ENCODE results near the gene PCDH9.

The PCDH9 gene

DNA sequence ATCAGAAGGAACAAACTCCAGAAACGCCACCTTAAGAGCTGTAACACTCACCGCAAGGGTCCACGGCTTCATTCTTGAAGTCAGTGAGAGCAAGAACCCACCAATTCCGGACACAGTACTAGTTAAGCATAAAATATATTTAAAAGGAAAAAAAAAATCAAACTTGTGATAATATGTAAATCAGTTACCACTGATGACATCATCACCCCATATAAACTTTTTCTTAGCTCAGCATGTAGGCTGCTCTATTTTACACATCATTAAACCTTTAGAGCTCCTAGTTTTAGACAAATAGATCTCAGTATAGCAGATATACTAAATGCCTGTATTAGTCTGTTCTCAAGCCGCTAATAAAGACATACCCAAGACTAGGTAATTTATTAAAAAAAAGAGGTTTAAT lies 668.1 kb downstream of the PCDH9 start:
- no peaks in the 10 kb centered on the region for H3K9me3 ChIP-seq (ENCODE audit: control insufficient read depth, low read length)
- no peak overlapping the region for H3K9ac ChIP-seq (ENCODE audit: low read length)
- peaks cover 26% of the 10 kb centered on the region for H3K4me1 ChIP-seq (ENCODE audit: control insufficient read depth, insufficient read depth, low read length)
- H3K36me3 ChIP-seq (ENCODE audit: control insufficient read depth, insufficient read depth, low read length, severe bottlenecking), result no peaks in the 10 kb centered on the region
- no peaks in the 10 kb centered on the region for H3K27me3 ChIP-seq (replicated peaks; ENCODE audit: control insufficient read depth, insufficient read depth, low read length)
- no peak overlapping the region for H3K4me3 ChIP-seq (ENCODE audit: low read length)
- DNase-seq (ENCODE audit: low read depth), result no peak

DNA sequence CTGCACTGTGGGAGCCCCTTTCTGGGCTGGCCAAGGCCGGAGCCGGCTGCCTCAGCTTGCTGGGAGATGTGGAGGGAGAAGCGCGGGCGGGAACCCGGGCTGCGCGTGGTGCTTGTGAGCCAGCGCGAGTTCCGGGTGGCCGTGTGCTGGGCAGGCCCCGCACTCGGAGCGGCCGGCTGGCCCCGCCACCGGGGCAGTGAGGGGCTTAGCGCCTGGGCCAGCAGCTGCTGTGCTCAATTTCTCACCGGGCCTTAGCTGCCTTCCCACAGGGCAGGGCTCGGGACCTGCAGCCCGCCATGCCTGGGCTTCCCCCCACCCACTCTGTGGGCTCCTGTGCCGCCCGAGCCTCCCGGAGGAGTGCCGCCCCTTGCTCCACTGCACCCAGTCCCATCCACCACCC lies 669.1 kb downstream of the PCDH9 start:
- no peak overlapping the region for H3K9ac ChIP-seq (ENCODE audit: low read length)
- H3K4me1 ChIP-seq (ENCODE audit: control insufficient read depth, insufficient read depth, low read length), result peaks cover 36% of the 10 kb centered on the region
- no peaks in the 10 kb centered on the region for H3K27me3 ChIP-seq (replicated peaks; ENCODE audit: control insufficient read depth, insufficient read depth, low read length)
- H3K9me3 ChIP-seq (ENCODE audit: control insufficient read depth, low read length), result no peaks in the 10 kb centered on the region
- no peaks in the 10 kb centered on the region for H3K36me3 ChIP-seq (ENCODE audit: control insufficient read depth, insufficient read depth, low read length, severe bottlenecking)
- no peak overlapping the region for H3K4me3 ChIP-seq (ENCODE audit: low read length)
- DNase-seq (ENCODE audit: low read depth), result no peak

DNA sequence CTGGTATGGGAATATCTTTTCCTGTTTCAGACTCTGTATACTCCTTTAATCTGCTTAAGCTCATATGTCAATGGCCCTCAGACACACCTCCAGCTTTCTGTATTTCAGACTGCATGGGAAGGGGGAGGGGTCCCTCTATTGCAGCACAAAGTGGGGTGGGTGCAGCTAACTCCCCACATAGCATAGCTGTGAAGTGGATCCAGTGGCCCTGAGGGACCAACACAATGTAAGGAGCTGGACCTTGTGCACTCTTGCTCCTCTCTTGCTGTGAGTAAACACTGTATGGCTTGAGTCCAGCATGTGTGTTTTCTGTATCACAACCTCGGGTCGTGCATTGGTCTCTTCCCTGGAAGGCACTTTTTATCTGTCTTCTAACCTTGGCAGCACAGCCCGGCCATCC lies 669.9 kb downstream of the PCDH9 start:
- Histone ChIP-seq H3K4me1 (ENCODE audit: control insufficient read depth, insufficient read depth, low read length) (peaks cover 37% of the 10 kb centered on the region), H3K9me3 (ENCODE audit: control insufficient read depth, low read length) (no peaks in the 10 kb centered on the region), H3K9ac (ENCODE audit: low read length) (no peak overlapping the region), H3K36me3 (ENCODE audit: control insufficient read depth, insufficient read depth, low read length, severe bottlenecking) (no peaks in the 10 kb centered on the region), H3K4me3 (ENCODE audit: low read length) (no peak overlapping the region), H3K27me3 (replicated peaks; ENCODE audit: control insufficient read depth, insufficient read depth, low read length) (no peaks in the 10 kb centered on the region)
- no peak for DNase-seq (ENCODE audit: low read depth)

GRCh38 chr13:66559093-66559492 lies 671.0 kb downstream of the PCDH9 start:
- DNase-seq (ENCODE audit: low read depth), result peak; percentile 7
- Histone ChIP-seq H3K4me1 (ENCODE audit: control insufficient read depth, insufficient read depth, low read length) (peaks cover 37% of the 10 kb centered on the region), H3K4me3 (ENCODE audit: low read length) (no peak overlapping the region)

DNA sequence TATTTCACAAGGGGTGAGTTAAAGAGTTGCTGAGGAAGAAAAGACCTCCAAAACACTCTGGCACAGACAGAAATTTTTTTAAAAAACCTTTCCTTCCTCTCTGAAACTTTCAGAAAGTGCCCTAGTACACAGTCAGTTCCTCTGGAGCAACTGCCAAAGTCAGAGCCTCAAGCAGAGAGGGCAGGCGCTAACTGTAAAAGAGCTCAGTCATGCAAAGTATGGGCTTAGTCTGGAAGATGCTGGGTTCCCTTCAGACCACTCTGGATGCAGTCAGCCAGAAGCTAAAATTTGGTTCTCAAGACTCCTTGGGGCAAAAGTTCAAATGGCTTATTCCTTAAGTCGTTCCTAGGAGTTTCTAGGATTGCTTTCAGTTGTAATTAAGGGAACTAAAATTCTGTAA lies 671.6 kb downstream of the PCDH9 start:
- peak; percentile 59 for DNase-seq (ENCODE audit: low read depth)
- H3K9me3 ChIP-seq (ENCODE audit: control insufficient read depth, low read length), result no peaks in the 10 kb centered on the region
- peaks cover 42% of the 10 kb centered on the region for H3K4me1 ChIP-seq (ENCODE audit: control insufficient read depth, insufficient read depth, low read length)
- no peak overlapping the region for H3K4me3 ChIP-seq (ENCODE audit: low read length)
- no peaks in the 10 kb centered on the region for H3K36me3 ChIP-seq (ENCODE audit: control insufficient read depth, insufficient read depth, low read length, severe bottlenecking)
- H3K9ac ChIP-seq (ENCODE audit: low read length), result peak overlapping the region; percentile 22
- no peaks in the 10 kb centered on the region for H3K27me3 ChIP-seq (replicated peaks; ENCODE audit: control insufficient read depth, insufficient read depth, low read length)

More at GRCh38 chr13:66559093-66559492, 671.0 kb downstream of the PCDH9 start:
- no peaks in the 10 kb centered on the region for H3K9me3 ChIP-seq (ENCODE audit: control insufficient read depth, low read length)
- H3K27me3 ChIP-seq (replicated peaks; ENCODE audit: control insufficient read depth, insufficient read depth, low read length), result no peaks in the 10 kb centered on the region
- no peaks in the 10 kb centered on the region for H3K36me3 ChIP-seq (ENCODE audit: control insufficient read depth, insufficient read depth, low read length, severe bottlenecking)
- H3K9ac ChIP-seq (ENCODE audit: low read length), result no peak overlapping the region

DNA sequence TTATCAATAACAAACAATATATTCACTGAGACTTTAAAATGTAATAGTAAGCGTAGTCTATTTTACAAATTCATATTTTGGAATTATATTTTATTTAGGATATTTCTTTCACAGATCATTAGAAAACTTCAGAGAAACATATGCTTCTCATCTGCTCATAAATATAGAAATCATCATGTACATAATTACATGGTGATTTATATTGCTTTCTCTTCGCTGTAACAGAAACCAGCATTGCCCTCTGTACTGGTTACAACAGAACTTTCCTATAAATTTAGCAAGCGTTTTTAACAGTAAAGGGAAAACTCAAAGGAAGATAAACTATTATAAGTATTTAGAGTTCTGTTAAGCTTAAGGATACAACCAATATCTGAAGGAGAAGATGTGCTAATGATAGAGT lies 672.8 kb downstream of the PCDH9 start:
- DNase-seq (ENCODE audit: low read depth), result no peak
- H3K9ac ChIP-seq (ENCODE audit: low read length), result no peak overlapping the region
- no peaks in the 10 kb centered on the region for H3K27me3 ChIP-seq (replicated peaks; ENCODE audit: control insufficient read depth, insufficient read depth, low read length)
- peaks cover 47% of the 10 kb centered on the region for H3K4me1 ChIP-seq (ENCODE audit: control insufficient read depth, insufficient read depth, low read length)
- H3K36me3 ChIP-seq (ENCODE audit: control insufficient read depth, insufficient read depth, low read length, severe bottlenecking), result no peaks in the 10 kb centered on the region
- no peaks in the 10 kb centered on the region for H3K9me3 ChIP-seq (ENCODE audit: control insufficient read depth, low read length)
- no peak overlapping the region for H3K4me3 ChIP-seq (ENCODE audit: low read length)

DNA sequence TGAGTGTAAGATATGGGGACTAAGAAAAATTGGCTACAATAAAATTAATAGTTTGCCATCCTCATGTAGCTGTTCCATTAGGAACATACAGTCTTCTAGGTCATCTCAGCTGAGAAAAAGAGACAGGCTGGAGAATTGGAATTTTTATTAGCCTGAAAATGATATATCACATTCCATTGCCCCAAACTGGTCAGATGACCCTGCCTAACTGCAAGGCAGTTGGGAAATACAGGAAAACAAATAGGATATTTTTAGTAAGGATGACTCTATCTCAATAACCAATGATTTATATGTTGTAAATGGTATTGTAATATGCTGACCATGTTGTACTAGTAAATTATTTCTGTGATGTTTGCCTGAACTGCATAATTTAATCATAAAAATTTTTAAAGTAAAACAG lies 673.8 kb downstream of the PCDH9 start:
- Histone ChIP-seq H3K9me3 (ENCODE audit: control insufficient read depth, low read length) (no peaks in the 10 kb centered on the region), H3K9ac (ENCODE audit: low read length) (no peak overlapping the region), H3K36me3 (ENCODE audit: control insufficient read depth, insufficient read depth, low read length, severe bottlenecking) (no peaks in the 10 kb centered on the region), H3K4me1 (ENCODE audit: control insufficient read depth, insufficient read depth, low read length) (peaks cover 47% of the 10 kb centered on the region), H3K4me3 (ENCODE audit: low read length) (no peak overlapping the region), H3K27me3 (replicated peaks; ENCODE audit: control insufficient read depth, insufficient read depth, low read length) (no peaks in the 10 kb centered on the region)
- DNase-seq (ENCODE audit: low read depth), result no peak

GRCh38 chr13:66553391-66553790 lies 676.7 kb downstream of the PCDH9 start:
- no peak overlapping the region for H3K9ac ChIP-seq (ENCODE audit: low read length)
- no peak overlapping the region for H3K4me3 ChIP-seq (ENCODE audit: low read length)
- peak; percentile 39 for DNase-seq (ENCODE audit: low read depth)
- peaks cover 35% of the 10 kb centered on the region for H3K4me1 ChIP-seq (ENCODE audit: control insufficient read depth, insufficient read depth, low read length)
- no peaks in the 10 kb centered on the region for H3K27me3 ChIP-seq (replicated peaks; ENCODE audit: control insufficient read depth, insufficient read depth, low read length)
- H3K9me3 ChIP-seq (ENCODE audit: control insufficient read depth, low read length), result no peaks in the 10 kb centered on the region
- no peaks in the 10 kb centered on the region for H3K36me3 ChIP-seq (ENCODE audit: control insufficient read depth, insufficient read depth, low read length, severe bottlenecking)

GRCh38 chr13:66551128-66551527 lies 679.0 kb downstream of the PCDH9 start:
- Histone ChIP-seq H3K9me3 (ENCODE audit: control insufficient read depth, low read length) (no peaks in the 10 kb centered on the region), H3K27me3 (replicated peaks; ENCODE audit: control insufficient read depth, insufficient read depth, low read length) (no peaks in the 10 kb centered on the region), H3K4me3 (ENCODE audit: low read length) (no peak overlapping the region), H3K4me1 (ENCODE audit: control insufficient read depth, insufficient read depth, low read length) (peaks cover 13% of the 10 kb centered on the region), H3K9ac (ENCODE audit: low read length) (no peak overlapping the region), H3K36me3 (ENCODE audit: control insufficient read depth, insufficient read depth, low read length, severe bottlenecking) (no peaks in the 10 kb centered on the region)
- DNase-seq (ENCODE audit: low read depth), result no peak

- Histone ChIP-seq H3K9me3 (ENCODE audit: control insufficient read depth, low read length) (no peaks in the 10 kb centered on the region), H3K9ac (ENCODE audit: low read length) (no peak overlapping the region), H3K27me3 (replicated peaks; ENCODE audit: control insufficient read depth, insufficient read depth, low read length) (no peaks in the 10 kb centered on the region), H3K4me3 (ENCODE audit: low read length) (no peak overlapping the region), H3K36me3 (ENCODE audit: control insufficient read depth, insufficient read depth, low read length, severe bottlenecking) (no peaks in the 10 kb centered on the region), H3K4me1 (ENCODE audit: control insufficient read depth, insufficient read depth, low read length) (no peaks in the 10 kb centered on the region)
- DNase-seq (ENCODE audit: low read depth), result no peak
Measured at GRCh38 chr13:66547685-66548084, 682.5 kb downstream of the PCDH9 start.

DNA sequence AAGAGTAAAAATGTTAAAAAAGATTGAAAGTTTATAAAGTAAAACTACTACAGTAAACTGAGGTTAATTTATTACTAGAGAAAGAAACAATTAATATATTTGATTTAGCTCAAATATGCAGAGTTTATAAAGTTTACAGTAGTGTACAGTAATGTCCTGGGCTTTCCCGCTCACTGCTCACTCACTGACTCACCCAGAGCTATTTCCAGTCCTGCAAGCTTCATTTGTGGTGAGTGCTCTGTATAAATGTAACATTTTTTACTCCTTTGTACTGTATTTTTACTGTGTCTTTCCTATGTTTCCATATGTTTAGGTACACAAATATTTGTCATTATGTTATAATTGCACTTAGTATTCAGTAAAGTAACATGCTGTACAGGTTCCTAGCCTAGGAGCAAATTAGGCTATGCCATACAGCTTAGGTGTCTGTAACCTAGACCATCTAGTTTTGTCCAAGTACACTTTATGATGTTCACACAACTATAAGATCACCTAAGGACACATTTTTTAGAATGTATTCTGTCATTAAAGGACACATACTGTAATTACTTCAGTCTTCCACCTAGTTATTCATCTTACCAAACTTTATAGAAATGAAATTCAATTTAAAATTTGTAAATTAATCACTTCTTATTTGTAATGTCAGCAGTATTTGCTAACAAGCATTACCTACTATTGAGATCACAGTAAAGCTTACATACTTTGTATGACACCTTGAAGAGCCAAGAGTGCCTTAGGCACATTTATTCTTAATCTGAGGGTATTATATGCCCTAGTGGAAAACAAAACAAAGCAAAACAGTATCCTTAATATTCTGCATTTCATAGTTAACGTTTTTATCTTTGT lies 683.4 kb downstream of the PCDH9 start:
- DNase-seq (ENCODE audit: low read depth), result peak; percentile 40
- H3K27me3 ChIP-seq (replicated peaks; ENCODE audit: control insufficient read depth, insufficient read depth, low read length), result no peaks in the 10 kb centered on the region
- no peak overlapping the region for H3K9ac ChIP-seq (ENCODE audit: low read length)
- H3K4me3 ChIP-seq (ENCODE audit: low read length), result no peak overlapping the region
- H3K9me3 ChIP-seq (ENCODE audit: control insufficient read depth, low read length), result no peaks in the 10 kb centered on the region
- H3K36me3 ChIP-seq (ENCODE audit: control insufficient read depth, insufficient read depth, low read length, severe bottlenecking), result no peaks in the 10 kb centered on the region
- no peaks in the 10 kb centered on the region for H3K4me1 ChIP-seq (ENCODE audit: control insufficient read depth, insufficient read depth, low read length)

GRCh38 chr13:66543780-66544179 lies 686.4 kb downstream of the PCDH9 start:
- no peaks in the 10 kb centered on the region for H3K4me1 ChIP-seq (ENCODE audit: control insufficient read depth, insufficient read depth, low read length)
- DNase-seq (ENCODE audit: low read depth), result no peak
- H3K9me3 ChIP-seq (ENCODE audit: control insufficient read depth, low read length), result no peaks in the 10 kb centered on the region
- H3K27me3 ChIP-seq (replicated peaks; ENCODE audit: control insufficient read depth, insufficient read depth, low read length), result no peaks in the 10 kb centered on the region
- H3K9ac ChIP-seq (ENCODE audit: low read length), result no peak overlapping the region
- H3K36me3 ChIP-seq (ENCODE audit: control insufficient read depth, insufficient read depth, low read length, severe bottlenecking), result no peaks in the 10 kb centered on the region
- H3K4me3 ChIP-seq (ENCODE audit: low read length), result no peak overlapping the region
